ENCODE data around the gene CALB2. TPM values are rescaled to one million over a fixed set of nuclear protein-coding genes. Genes with fewer than 3 reads are reported as not detected.

CALB2 gene
- total RNA-seq, 1 experiment from 2014 or later = 5.5 TPM

DNA sequence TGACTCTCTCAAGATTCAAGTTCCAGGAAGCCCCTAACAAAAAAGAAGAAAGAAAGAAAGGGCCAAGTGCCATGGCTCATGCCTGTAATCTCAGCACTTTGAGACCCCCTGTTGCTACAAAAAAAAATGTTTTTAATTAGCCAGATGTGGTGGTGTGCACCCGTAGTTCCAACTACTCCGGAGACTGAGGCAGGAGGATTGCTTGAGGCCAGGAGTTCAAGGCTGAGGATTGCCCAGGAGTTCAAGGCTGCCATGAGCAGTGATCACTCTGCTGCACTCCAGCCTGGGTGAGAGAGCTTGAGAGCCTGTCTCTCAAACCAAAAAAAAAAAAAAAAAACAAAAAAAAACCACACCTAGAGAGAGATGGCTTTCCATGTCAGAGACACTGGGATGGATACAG, 64.5 kb downstream of the CALB2 start:
- TF ChIP-seq, protein P1, sequence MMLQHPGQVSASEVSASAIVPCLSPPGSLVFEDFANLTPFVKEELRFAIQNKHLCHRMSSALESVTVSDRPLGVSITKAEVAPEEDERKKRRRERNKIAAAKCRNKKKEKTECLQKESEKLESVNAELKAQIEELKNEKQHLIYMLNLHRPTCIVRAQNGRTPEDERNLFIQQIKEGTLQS (IDR thresholded peaks at IDR 0.05) = no peak
- TF ChIP-seq SP1 (IDR thresholded peaks at IDR 0.05; ENCODE audit: low read depth) (no peak), ZNF274 (IDR thresholded peaks at IDR 0.05; ENCODE audit: low read depth, low read length) (no peak)
- ChIA-PET CTCF (interaction anchor here (1.2 to 1.5 kb wide), 2 partner anchors 10 to 188 kb away, joined by 5 to 13 read pairs; no protein-coding TSS in a partner anchor), RAD21 (ENCODE audit: low non-redundant PET in 1 of 2, low total read pairs in 2 of 2, uncharacterized antibody in 2 of 2, unreplicated experiment in 2 of 2) (no interaction called here), POLR2A (no interaction called here)
- Histone ChIP-seq H2AFZ (ENCODE audit: low read depth, low read length, poor library complexity, severe bottlenecking) (no peak overlapping the region), H3K9me3 (ENCODE audit: control insufficient read depth in 1 of 2, insufficient read depth in 1 of 2, low read depth in 1 of 2, low read length in 2 of 2) (no peaks in the 10 kb centered on the region), H3K27ac (ENCODE audit: low read depth, low read length) (no peak overlapping the region), H3K9ac (ENCODE audit: low read length) (no peak overlapping the region), H3K36me3 (ENCODE audit: control insufficient read depth in 1 of 2, insufficient read depth in 2 of 2, low read length in 2 of 2) (no peaks in the 10 kb centered on the region), H3K4me2 (ENCODE audit: low read length) (no peak overlapping the region), H3K79me2 (ENCODE audit: insufficient read depth, low read length) (no peaks in the 10 kb centered on the region), H3K9me2 (ENCODE audit: insufficient read depth) (no peaks in the 10 kb centered on the region), H4K20me1 (ENCODE audit: insufficient read depth) (no peaks in the 10 kb centered on the region), H3K4me3 (replicated peaks in 1 of 2; ENCODE audit: low read depth in 1 of 2, low read length in 2 of 2) (no peak overlapping the region), H3K27me3 (ENCODE audit: insufficient read depth, low read length) (peaks cover 4% of the 10 kb centered on the region; the same call in 1 of the 2 replicates), H3K4me1 (ENCODE audit: control insufficient read depth in 1 of 2, insufficient read depth in 2 of 2, low read length in 2 of 2) (peaks cover 4 to 14% of the 10 kb centered on the region in 2 experiments; a peak in 3 of 4 replicates)
- intact Hi-C loops (cut with micrococcal nuclease) = no loop called here
- DNase-seq (ENCODE audit: low read depth, low spot score) (no peak), ATAC-seq (no peak)
- BruUV-seq (replicated peaks) = no TSS peak

DNA sequence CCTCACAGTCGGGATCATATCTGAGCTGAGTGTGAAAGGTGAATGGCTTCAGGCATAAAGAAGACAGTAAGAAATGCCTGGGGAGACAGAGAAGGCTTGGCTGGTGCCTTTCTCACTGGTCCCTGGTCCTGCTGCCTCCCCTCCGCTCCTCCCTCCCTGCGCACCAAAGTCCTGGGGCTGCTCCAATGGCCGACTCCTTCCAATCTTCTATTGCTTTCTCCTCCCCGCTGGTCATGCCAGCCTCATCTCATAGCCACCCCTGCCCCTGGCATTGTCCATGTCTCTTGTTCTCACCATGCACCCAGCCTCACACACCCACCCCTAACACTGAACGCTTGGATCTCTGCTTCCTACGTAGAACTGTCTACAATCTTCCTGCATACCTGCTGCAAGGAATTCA, 65.3 kb downstream of the CALB2 start:
- H3K9ac ChIP-seq (ENCODE audit: low read length) = no peak overlapping the region
- TF ChIP-seq, protein P2, sequence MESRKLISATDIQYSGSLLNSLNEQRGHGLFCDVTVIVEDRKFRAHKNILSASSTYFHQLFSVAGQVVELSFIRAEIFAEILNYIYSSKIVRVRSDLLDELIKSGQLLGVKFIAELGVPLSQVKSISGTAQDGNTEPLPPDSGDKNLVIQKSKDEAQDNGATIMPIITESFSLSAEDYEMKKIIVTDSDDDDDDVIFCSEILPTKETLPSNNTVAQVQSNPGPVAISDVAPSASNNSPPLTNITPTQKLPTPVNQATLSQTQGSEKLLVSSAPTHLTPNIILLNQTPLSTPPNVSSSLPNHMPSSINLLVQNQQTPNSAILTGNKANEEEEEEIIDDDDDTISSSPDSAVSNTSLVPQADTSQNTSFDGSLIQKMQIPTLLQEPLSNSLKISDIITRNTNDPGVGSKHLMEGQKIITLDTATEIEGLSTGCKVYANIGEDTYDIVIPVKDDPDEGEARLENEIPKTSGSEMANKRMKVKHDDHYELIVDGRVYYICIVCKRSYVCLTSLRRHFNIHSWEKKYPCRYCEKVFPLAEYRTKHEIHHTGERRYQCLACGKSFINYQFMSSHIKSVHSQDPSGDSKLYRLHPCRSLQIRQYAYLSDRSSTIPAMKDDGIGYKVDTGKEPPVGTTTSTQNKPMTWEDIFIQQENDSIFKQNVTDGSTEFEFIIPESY (IDR thresholded peaks at IDR 0.05; ENCODE audit: extremely low read depth, insufficient replicate concordance, low read length) = no peak
- peaks cover 4 to 14% of the 10 kb centered on the region in 2 experiments; a peak in 3 of 4 replicates for H3K4me1 ChIP-seq (ENCODE audit: control insufficient read depth in 1 of 2, insufficient read depth in 2 of 2, low read length in 2 of 2)
- intact Hi-C loops (cut with micrococcal nuclease) = no loop called here
- H2AFZ ChIP-seq (ENCODE audit: low read depth, low read length, poor library complexity, severe bottlenecking) = no peak overlapping the region
- ATAC-seq = no peak
- H3K79me2 ChIP-seq (ENCODE audit: insufficient read depth, low read length) = no peaks in the 10 kb centered on the region
- no peak overlapping the region for H3K27ac ChIP-seq (ENCODE audit: low read depth, low read length)
- no peaks in the 10 kb centered on the region for H3K27me3 ChIP-seq (ENCODE audit: insufficient read depth, low read length)
- no peak overlapping the region for H3K4me3 ChIP-seq (replicated peaks in 1 of 2; ENCODE audit: low read depth in 1 of 2, low read length in 2 of 2)
- BruUV-seq (replicated peaks) = no TSS peak
- ChIA-PET POLR2A (no interaction called here), RAD21 (ENCODE audit: low non-redundant PET in 1 of 2, low total read pairs in 2 of 2, uncharacterized antibody in 2 of 2, unreplicated experiment in 2 of 2) (no interaction called here), CTCF (interaction anchor here (0.6 kb wide), 1 partner anchor 202 kb away, joined by 5 read pairs; the partner anchor contains the start of gene MARVELD3)
- H3K4me2 ChIP-seq (ENCODE audit: low read length) = no peak overlapping the region
- no peaks in the 10 kb centered on the region for H3K9me2 ChIP-seq (ENCODE audit: insufficient read depth)
- peaks cover 0 to 5% of the 10 kb centered on the region in 2 experiments; a peak in 1 of 4 replicates for H3K9me3 ChIP-seq (ENCODE audit: control insufficient read depth in 1 of 2, insufficient read depth in 1 of 2, low read depth in 1 of 2, low read length in 2 of 2)
- H4K20me1 ChIP-seq (ENCODE audit: insufficient read depth) = no peaks in the 10 kb centered on the region
- no peaks in the 10 kb centered on the region for H3K36me3 ChIP-seq (ENCODE audit: control insufficient read depth in 1 of 2, insufficient read depth in 2 of 2, low read length in 2 of 2)
- no peak for DNase-seq (ENCODE audit: low read depth, low spot score)
